ENCODE data around the gene CELSR3.

DNA sequence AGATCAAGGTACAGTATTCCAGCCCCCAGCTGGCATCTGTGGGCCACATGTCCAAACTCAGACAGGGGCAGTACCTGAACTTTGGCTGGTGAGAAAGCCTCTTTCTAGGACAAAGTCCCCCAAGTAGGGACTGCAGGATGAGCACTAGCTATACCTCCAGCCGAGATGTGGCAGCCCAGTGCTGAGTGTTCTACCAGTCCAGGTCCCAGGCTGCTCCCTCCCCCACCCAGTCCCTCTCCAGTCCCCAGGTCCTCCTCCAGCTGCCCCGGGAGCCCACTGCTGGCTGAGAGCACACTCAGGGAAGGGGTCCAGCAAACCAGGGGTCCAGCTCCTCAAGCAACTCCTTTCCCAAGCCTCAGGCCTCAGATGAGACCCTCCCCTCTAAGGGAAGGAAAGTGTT is 28.9 kb downstream of the CELSR3 start:
- TF ChIP-seq MAZ (IDR thresholded peaks at IDR 0.05; ENCODE audit: borderline replicate concordance, low read depth, low read length) (no peak), CHD1 (IDR thresholded peaks at IDR 0.05; ENCODE audit: low read depth, low read length) (no peak), POLR2A (IDR thresholded peaks at IDR 0.05; ENCODE audit: low read depth, low read length) (no peak), CTCF (conservative IDR thresholded peaks at IDR 0.05; ENCODE audit: low read depth, low read length) (no peak), RFX5 (IDR thresholded peaks at IDR 0.05; ENCODE audit: low read depth, low read length) (no peak), BHLHE40 (IDR thresholded peaks at IDR 0.05; ENCODE audit: low read depth, low read length) (no peak), RAD21 (IDR thresholded peaks at IDR 0.05; ENCODE audit: low read length) (no peak), CEBPB (IDR thresholded peaks at IDR 0.05; ENCODE audit: low read depth, low read length) (no peak), ELK1 (IDR thresholded peaks at IDR 0.05; ENCODE audit: borderline replicate concordance, low read depth, low read length) (no peak)
- TF ChIP-seq, protein P1, sequence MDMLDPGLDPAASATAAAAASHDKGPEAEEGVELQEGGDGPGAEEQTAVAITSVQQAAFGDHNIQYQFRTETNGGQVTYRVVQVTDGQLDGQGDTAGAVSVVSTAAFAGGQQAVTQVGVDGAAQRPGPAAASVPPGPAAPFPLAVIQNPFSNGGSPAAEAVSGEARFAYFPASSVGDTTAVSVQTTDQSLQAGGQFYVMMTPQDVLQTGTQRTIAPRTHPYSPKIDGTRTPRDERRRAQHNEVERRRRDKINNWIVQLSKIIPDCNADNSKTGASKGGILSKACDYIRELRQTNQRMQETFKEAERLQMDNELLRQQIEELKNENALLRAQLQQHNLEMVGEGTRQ (IDR thresholded peaks at IDR 0.05; ENCODE audit: low read depth, low read length), result no peak
